Hepatocyte (in vitro differentiated cells): Measurements from ENCODE around the gene GLA. TPM values are rescaled to one million over a fixed set of nuclear protein-coding genes. Genes with fewer than 3 reads are reported as not detected.

Source experiments
- DNase-seq: peaks from one replicate; pipeline ENCODE4 v3.0.0-alpha.2; 2016; ENCODE audit warnings: low spot score
- H2AFZ ChIP-seq: fragments of 200-600 bp; sonication (generic); 2 replicates; pipeline ENCODE4 v1.6.0; 2016; ENCODE audit warnings: antibody characterized with exemption, mild to moderate bottlenecking
- H3K27ac ChIP-seq: fragments of 200-600 bp; sonication (generic); 2 replicates; pipeline ENCODE4 v1.5.1; 2016; ENCODE audit warnings: mild to moderate bottlenecking
- H3K27me3 ChIP-seq: fragments of 200-600 bp; sonication (generic); 2 replicates; pipeline ENCODE4 v1.6.1; 2016
- H3K36me3 ChIP-seq: fragments of 200-600 bp; sonication (generic); replicated peaks from 2 replicates; pipeline ENCODE4 v1.5.1; 2016; ENCODE audit warnings: low read depth; ENCODE audit not compliant: insufficient read depth
- H3K4me1 ChIP-seq: fragments of 200-600 bp; sonication (generic); 2 replicates; pipeline ENCODE4 v1.5.1; 2016; ENCODE audit warnings: mild to moderate bottlenecking, moderate library complexity; ENCODE audit not compliant: insufficient read depth
- H3K4me2 ChIP-seq: fragments of 200-600 bp; sonication (generic); 2 replicates; pipeline ENCODE4 v1.6.0; 2016
- H3K4me3 ChIP-seq: fragments of 200-600 bp; sonication (generic); 2 replicates; pipeline ENCODE4 v1.5.1; 2016; ENCODE audit warnings: mild to moderate bottlenecking
- H3K79me2 ChIP-seq: fragments of 200-600 bp; sonication (generic); 2 replicates; pipeline ENCODE4 v1.6.0; 2017; ENCODE audit warnings: mild to moderate bottlenecking
- H3K9me2 ChIP-seq: fragments of 200-600 bp; sonication (generic); replicated peaks from 2 replicates; pipeline ENCODE4 v1.6.0; 2017; ENCODE audit warnings: mild to moderate bottlenecking; ENCODE audit not compliant: insufficient read depth
- H3K9me3 ChIP-seq: fragments of 200-600 bp; sonication (generic); 2 replicates; pipeline ENCODE4 v1.5.1; 2016; ENCODE audit warnings: low read depth, mild to moderate bottlenecking
- H4K20me1 ChIP-seq: fragments of 200-600 bp; sonication (generic); 2 replicates; pipeline ENCODE4 v1.6.0; 2016; ENCODE audit warnings: mild to moderate bottlenecking; ENCODE audit not compliant: insufficient read depth, poor library complexity, severe bottlenecking
- EZH2 ChIP-seq: fragments of 200-600 bp; sonication (generic); IDR thresholded peaks from 2 replicates; pipeline ENCODE4 v1.6.1; 2016; ENCODE audit warnings: antibody characterized with exemption, mild to moderate bottlenecking, borderline replicate concordance
- EZH2phosphoT487 ChIP-seq: fragments of 200-600 bp; sonication (generic); IDR thresholded peaks from one replicate; pipeline ENCODE4 v1.6.1; 2018; ENCODE audit warnings: antibody characterized with exemption, mild to moderate bottlenecking, low read depth, moderate library complexity; ENCODE audit not compliant: unreplicated experiment, severe bottlenecking
- WGBS: methylation state at CpG from one replicate; pipeline ENCODE4 v1.1.6; 2016; ENCODE audit warnings: low lambda C conversion rate; ENCODE audit errors: missing lambda C conversion rate; 5-methylcytosine and 5-hydroxymethylcytosine counted together
- polyA plus RNA-seq: library from polyadenylated mRNA; unstranded; fragments of >200 nt; fragmentation: Nextera tagmentation; extraction: Ambion mirVana; gene quantifications from 2 replicates; pipeline ENCODE4 v1.2.1, GENCODE V29; 2016
- total RNA-seq: library from RNA; depleted of rRNA; stranded (reverse); fragments of >200 nt; gene quantifications from 2 replicates; pipeline ENCODE4 v1.2.3, GENCODE V29; 2014
- TF ChIP-seq, protein P1 (sequence below): fragments of 200-600 bp; sonication (generic); IDR thresholded peaks from 2 replicates; pipeline ENCODE4 v1.5.1; 2016; ENCODE audit warnings: antibody characterized with exemption, mild to moderate bottlenecking; ENCODE audit not compliant: poor library complexity

GLA gene
- total and polyA plus RNA-seq, 2 experiments from 2014 or later = 86.4 to 134 TPM

DNA sequence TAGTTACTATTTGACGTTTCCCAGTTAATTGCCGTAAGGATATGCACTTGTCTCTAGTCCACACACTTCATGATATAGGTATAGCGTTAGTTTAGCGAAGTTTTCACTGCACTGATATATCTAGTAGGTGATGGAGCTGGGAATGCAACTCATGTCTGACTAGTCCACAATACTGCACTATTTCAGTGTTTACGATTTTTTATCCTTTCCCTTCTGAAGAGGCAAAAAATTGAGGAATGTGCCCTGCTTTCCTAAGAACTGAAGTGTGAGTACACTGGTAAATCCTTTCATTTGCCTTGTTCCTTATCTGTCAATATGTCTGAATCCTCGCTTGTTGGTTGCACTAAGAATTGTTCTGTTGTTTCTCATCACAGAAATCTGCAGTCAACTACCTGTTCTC is 15.9 kb downstream of the GLA start:
- no peaks in the 10 kb centered on the region for H3K4me1 ChIP-seq
- no peaks in the 10 kb centered on the region for H4K20me1 ChIP-seq
- H3K9me3 ChIP-seq = no peaks in the 10 kb centered on the region
- TF ChIP-seq, protein P1, sequence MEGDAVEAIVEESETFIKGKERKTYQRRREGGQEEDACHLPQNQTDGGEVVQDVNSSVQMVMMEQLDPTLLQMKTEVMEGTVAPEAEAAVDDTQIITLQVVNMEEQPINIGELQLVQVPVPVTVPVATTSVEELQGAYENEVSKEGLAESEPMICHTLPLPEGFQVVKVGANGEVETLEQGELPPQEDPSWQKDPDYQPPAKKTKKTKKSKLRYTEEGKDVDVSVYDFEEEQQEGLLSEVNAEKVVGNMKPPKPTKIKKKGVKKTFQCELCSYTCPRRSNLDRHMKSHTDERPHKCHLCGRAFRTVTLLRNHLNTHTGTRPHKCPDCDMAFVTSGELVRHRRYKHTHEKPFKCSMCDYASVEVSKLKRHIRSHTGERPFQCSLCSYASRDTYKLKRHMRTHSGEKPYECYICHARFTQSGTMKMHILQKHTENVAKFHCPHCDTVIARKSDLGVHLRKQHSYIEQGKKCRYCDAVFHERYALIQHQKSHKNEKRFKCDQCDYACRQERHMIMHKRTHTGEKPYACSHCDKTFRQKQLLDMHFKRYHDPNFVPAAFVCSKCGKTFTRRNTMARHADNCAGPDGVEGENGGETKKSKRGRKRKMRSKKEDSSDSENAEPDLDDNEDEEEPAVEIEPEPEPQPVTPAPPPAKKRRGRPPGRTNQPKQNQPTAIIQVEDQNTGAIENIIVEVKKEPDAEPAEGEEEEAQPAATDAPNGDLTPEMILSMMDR = no peak
- TF ChIP-seq EZH2phosphoT487 (no peak), EZH2 (no peak)
- H3K27ac ChIP-seq = peak overlapping the region; percentile 89
- no peaks in the 10 kb centered on the region for H3K36me3 ChIP-seq
- no peaks in the 10 kb centered on the region for H3K27me3 ChIP-seq
- no peak overlapping the region for H2AFZ ChIP-seq
- H3K9me2 ChIP-seq = no peaks in the 10 kb centered on the region
- H3K4me2 ChIP-seq = peak overlapping the region; percentile 85
- peak overlapping the region; percentile 48 for H3K4me3 ChIP-seq
- no peak for DNase-seq
- WGBS = 50% methylated on average over 6 of the region's 6 CpGs
- H3K79me2 ChIP-seq = peaks cover 6% of the 10 kb centered on the region

GRCh38 chrX:101390664-101391525 is 16.8 kb downstream of the GLA start, which contains the start of gene RPL36A:
Gene RPL36A (plus strand): TSS chrX:101391011. CDS start chrX:101391044, 33 bp downstream.
- no peaks in the 10 kb centered on the region for H3K27me3 ChIP-seq
- no peaks in the 10 kb centered on the region for H4K20me1 ChIP-seq
- peak within 1 kb of the TSS; percentile 57 for H2AFZ ChIP-seq
- no peaks in the 10 kb centered on the region for H3K9me3 ChIP-seq
- H3K4me3 ChIP-seq = peak within 1 kb of the TSS; percentile 48
- H3K4me1 ChIP-seq = no peaks in the 10 kb centered on the region
- peaks cover 6% of the 10 kb centered on the region for H3K79me2 ChIP-seq
- peak; percentile 93 for DNase-seq
- H3K9me2 ChIP-seq = no peaks in the 10 kb centered on the region
- WGBS = 43% methylated on average over 47 of the region's 47 CpGs
- peak within 1 kb of the TSS; percentile 89 for H3K27ac ChIP-seq
- no peak for TF ChIP-seq EZH2phosphoT487
- TF ChIP-seq, protein P1 = peak; percentile 73
- H3K36me3 ChIP-seq = no peaks in the 10 kb centered on the region
- H3K4me2 ChIP-seq = peak within 1 kb of the TSS; percentile 85

- Histone ChIP-seq H3K27ac (no peak overlapping the region), H3K4me3 (no peak overlapping the region), H3K27me3 (no peaks in the 10 kb centered on the region), H3K4me1 (no peaks in the 10 kb centered on the region), H3K4me2 (no peak overlapping the region), H4K20me1 (no peaks in the 10 kb centered on the region), H3K79me2 (peaks cover 6% of the 10 kb centered on the region), H2AFZ (no peak overlapping the region), H3K9me2 (no peaks in the 10 kb centered on the region), H3K9me3 (no peaks in the 10 kb centered on the region), H3K36me3 (no peaks in the 10 kb centered on the region)
- TF ChIP-seq, protein P1 = no peak
- no peak for TF ChIP-seq EZH2phosphoT487
- TF ChIP-seq EZH2 = no peak
- 85% methylated on average over 3 of the region's 3 CpGs for WGBS
- no peak for DNase-seq
These were observed 19.1 kb downstream of the GLA start for GRCh38 chrX:101388604-101389003.
